ENCODE measurements around the gene TSPEAR. TPM values are rescaled to one million over a fixed set of nuclear protein-coding genes. Genes with fewer than 3 reads are reported as not detected.

Gene TSPEAR
- total RNA-seq, 1 experiment from 2014 or later, result not detected

GRCh38 chr21:44520326-44521300, 190.8 kb downstream of the TSPEAR start:
- no peak for DNase-seq (ENCODE audit: low spot score)

GRCh38 chr21:44519346-44520325, 191.7 kb downstream of the TSPEAR start:
- DNase-seq (ENCODE audit: low spot score), result no peak

- DNase-seq (ENCODE audit: low spot score), result no peak
These were observed 192.7 kb downstream of the TSPEAR start for GRCh38 chr21:44518686-44519085.

GRCh38 chr21:44517175-44517899, 194.0 kb downstream of the TSPEAR start:
- DNase-seq (ENCODE audit: low spot score), result no peak

- DNase-seq (ENCODE audit: low spot score), result no peak
These were observed 194.6 kb downstream of the TSPEAR start for GRCh38 chr21:44516828-44517174.

GRCh38 chr21:44516342-44516741, 195.0 kb downstream of the TSPEAR start:
- DNase-seq (ENCODE audit: low spot score), result no peak

- no peak for DNase-seq (ENCODE audit: low spot score)
These were observed 195.8 kb downstream of the TSPEAR start for GRCh38 chr21:44515359-44516165.

- DNase-seq (ENCODE audit: low spot score), result no peak
These were observed 196.5 kb downstream of the TSPEAR start for GRCh38 chr21:44514746-44515358.

GRCh38 chr21:44514218-44514520, 197.2 kb downstream of the TSPEAR start:
- no peak for DNase-seq (ENCODE audit: low spot score)

GRCh38 chr21:44513389-44514217, 197.8 kb downstream of the TSPEAR start:
- peak; percentile 37 for DNase-seq (ENCODE audit: low spot score)

GRCh38 chr21:44512496-44513388, 198.6 kb downstream of the TSPEAR start:
- no peak for DNase-seq (ENCODE audit: low spot score)

- DNase-seq (ENCODE audit: low spot score), result no peak
These were observed 199.5 kb downstream of the TSPEAR start for GRCh38 chr21:44511938-44512275.

- no peak for DNase-seq (ENCODE audit: low spot score)
These were observed 200.0 kb downstream of the TSPEAR start for GRCh38 chr21:44511219-44511937.

- DNase-seq (ENCODE audit: low spot score), result peak; percentile 54
These were observed 200.7 kb downstream of the TSPEAR start for GRCh38 chr21:44510508-44511218.

- no peak for DNase-seq (ENCODE audit: low spot score)
These were observed 201.3 kb downstream of the TSPEAR start for GRCh38 chr21:44510109-44510507.

GRCh38 chr21:44509539-44509938, 201.8 kb downstream of the TSPEAR start:
- DNase-seq (ENCODE audit: low spot score), result peak; percentile 64

All from HT-29 (cell line).